HG02884 (cell line): Measurements from ENCODE around the gene ATXN1.
"Not testable (repeated sequence)": the region's sequence is repeated elsewhere in the genome, so short reads cannot be mapped to it uniquely, and the experiment has no call there.

Experiments
- ATAC-seq: cut with Tn5 transposase; IDR thresholded peaks from one replicate; pipeline ENCODE4 v1.9.1; 2021; ENCODE audit warnings: mild to moderate bottlenecking, moderate library complexity; ENCODE audit not compliant: unreplicated experiment

The ATXN1 gene

GRCh38 chr6:16760516-16761470 is at the start of gene ATXN1:
Gene ATXN1, minus strand, starts transcription at chr6:16761460.
- peak; percentile 0 for ATAC-seq

- no peak for ATAC-seq
Measured at GRCh38 chr6:16810411-16810810, 49.2 kb upstream of the ATXN1 start.

- no peak for ATAC-seq
Measured at GRCh38 chr6:16809753-16810358, 48.6 kb upstream of the ATXN1 start.

- ATAC-seq = no peak
Measured at GRCh38 chr6:16807956-16808355, 46.7 kb upstream of the ATXN1 start.

- no peak for ATAC-seq
Measured at GRCh38 chr6:16806363-16806762, 45.1 kb upstream of the ATXN1 start.

- ATAC-seq = no peak
Measured at GRCh38 chr6:16805243-16805950, 44.1 kb upstream of the ATXN1 start.

GRCh38 chr6:16804546-16805242 is 43.4 kb upstream of the ATXN1 start:
- no peak for ATAC-seq

GRCh38 chr6:16803294-16804200 is 42.3 kb upstream of the ATXN1 start:
- ATAC-seq = no peak

- no peak for ATAC-seq
Measured at GRCh38 chr6:16802071-16802470, 40.8 kb upstream of the ATXN1 start.

GRCh38 chr6:16800942-16801341 is 39.7 kb upstream of the ATXN1 start:
- ATAC-seq = no peak

- ATAC-seq = no peak
Measured at GRCh38 chr6:16800341-16800740, 39.1 kb upstream of the ATXN1 start.

GRCh38 chr6:16799279-16800193 is 38.3 kb upstream of the ATXN1 start:
- ATAC-seq = no peak

- no peak for ATAC-seq
Measured at GRCh38 chr6:16793828-16794412, 32.7 kb upstream of the ATXN1 start.

GRCh38 chr6:16789329-16790038 is 28.2 kb upstream of the ATXN1 start:
- no peak for ATAC-seq

- no peak for ATAC-seq
Measured at GRCh38 chr6:16787128-16787682, 25.9 kb upstream of the ATXN1 start.

- no peak for ATAC-seq
Measured at GRCh38 chr6:16785496-16785895, 24.2 kb upstream of the ATXN1 start.

- ATAC-seq = not testable (repeated sequence)
Measured at GRCh38 chr6:16784957-16785356, 23.7 kb upstream of the ATXN1 start.
